Measurements from ENCODE around the gene LDLRAD3.
"Not testable (repeated sequence)": the region's sequence is repeated elsewhere in the genome, so short reads cannot be mapped to it uniquely, and the experiment has no call there.

The LDLRAD3 gene

DNA sequence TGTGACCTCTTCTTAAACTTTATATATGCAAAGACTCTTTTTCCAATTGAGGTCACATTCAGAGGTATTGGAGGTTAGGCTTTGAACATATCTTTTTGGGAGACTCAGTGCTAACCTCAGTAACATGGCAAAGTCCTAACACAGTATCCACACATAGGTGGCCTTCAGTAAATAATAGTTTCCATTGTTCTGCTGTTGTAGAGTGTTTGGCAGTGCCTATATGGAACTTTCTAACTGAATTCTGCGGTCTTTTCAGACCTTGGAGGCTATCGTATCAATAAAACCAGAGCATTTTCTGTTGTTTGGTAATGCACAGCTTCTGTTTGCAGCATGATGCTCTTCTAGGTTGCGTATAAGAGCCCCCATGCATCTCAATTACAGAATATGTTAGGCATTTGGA, 47.0 kb downstream of the LDLRAD3 start:
- no peak for DNase-seq (ENCODE audit: low read depth in 2 of 2, low spot score in 1 of 2)

DNA sequence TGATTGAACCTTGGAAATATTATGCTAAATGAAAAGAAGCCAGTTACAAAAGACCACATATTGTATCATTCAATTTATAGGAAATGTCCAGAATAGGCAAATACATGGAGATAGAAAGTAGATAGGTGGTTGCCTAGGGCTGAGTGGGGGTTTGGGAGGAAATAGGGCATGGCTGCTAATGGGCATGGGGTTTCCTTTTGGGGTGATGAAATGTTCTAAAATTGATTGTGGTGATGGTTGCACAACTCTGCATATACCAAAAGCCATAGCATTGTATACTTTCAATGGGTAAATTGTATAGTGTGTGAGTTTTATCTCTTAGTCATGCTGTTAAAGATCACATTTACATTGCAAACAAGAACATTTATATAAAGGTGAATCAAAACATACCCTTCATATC, 48.7 kb downstream of the LDLRAD3 start:
- DNase-seq (ENCODE audit: low read depth in 2 of 2, low spot score in 1 of 2) = no peak

DNA sequence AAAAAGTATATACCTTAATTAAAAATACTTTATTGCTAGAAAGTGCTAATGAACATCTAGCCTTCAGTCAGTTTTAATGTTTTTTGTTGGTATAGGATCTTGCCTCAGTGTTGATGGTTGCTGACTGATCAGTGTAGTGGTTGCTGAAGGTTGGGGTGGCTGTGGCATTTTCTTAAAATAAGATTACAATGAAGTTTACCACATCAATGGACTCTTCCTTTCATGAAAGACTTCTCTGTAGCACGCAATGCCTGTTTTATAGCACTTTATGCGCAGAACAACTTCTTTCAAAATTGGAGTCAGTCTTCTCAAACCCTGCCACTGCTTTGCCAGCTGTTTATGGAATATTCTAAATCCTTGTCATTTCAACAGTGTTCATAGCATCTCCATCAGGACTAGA, 50.6 kb downstream of the LDLRAD3 start:
- no peak for DNase-seq (ENCODE audit: low read depth in 2 of 2, low spot score in 1 of 2)

DNA sequence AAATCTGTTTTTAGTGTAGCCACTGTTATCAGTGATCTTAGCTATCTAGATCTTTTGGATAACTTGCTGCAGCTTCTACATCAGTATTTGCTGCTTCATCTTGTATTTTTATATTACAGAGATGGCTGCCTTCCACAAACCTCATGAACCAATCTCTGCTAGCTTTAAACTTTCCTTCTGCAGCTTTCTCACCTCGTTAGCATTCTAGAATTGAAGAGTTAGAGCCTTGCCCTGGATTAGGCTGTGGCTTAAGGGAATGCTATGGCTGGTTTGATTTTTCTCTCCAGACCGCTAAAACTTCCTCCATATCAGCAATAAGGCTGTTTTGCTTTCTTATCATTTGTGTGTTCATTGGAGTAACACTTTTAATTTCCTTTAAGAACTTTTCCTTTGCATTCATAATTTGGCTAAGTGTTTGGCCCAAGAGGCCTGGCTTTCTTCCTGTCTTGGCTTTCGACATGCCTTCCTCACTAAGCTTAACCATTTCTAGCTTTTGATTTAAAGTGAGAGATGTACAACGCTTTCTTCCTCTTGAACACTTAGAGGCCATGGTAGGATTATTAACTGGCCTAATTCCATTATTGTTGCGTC, 51.9 kb downstream of the LDLRAD3 start:
- no peak for DNase-seq (ENCODE audit: low read depth in 2 of 2, low spot score in 1 of 2)

DNA sequence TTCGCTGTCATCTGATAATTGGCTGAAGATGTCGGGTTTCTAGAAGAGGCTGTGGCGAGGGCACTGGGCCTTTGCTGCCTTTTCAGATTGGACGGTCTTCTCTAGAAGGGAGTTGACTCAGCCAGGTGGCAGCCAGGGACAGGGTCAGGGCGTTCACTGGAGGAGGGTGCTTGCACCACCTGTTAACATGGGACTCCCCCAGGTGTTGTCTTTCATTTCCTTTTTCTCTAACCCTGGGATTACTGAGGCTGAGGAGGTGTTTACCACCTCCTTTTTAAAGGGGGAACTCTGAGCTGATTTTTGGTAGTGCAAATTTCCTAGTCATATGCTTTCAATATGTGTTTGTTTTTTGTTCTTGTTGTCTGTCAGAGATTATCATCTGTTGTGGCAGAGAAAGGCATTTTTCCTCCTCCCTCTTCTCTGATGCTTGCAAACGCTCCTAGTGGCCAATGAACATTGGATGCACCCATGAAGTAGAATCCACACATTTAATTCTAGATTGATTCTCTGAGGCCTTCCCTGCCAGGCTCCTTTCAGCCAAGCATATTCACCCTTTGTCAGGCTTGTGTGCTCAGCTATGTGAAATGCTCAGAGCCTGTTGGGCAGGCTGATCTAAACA, 54.1 kb downstream of the LDLRAD3 start:
- DNase-seq (ENCODE audit: low read depth in 2 of 2, low spot score in 1 of 2) = no peak

DNA sequence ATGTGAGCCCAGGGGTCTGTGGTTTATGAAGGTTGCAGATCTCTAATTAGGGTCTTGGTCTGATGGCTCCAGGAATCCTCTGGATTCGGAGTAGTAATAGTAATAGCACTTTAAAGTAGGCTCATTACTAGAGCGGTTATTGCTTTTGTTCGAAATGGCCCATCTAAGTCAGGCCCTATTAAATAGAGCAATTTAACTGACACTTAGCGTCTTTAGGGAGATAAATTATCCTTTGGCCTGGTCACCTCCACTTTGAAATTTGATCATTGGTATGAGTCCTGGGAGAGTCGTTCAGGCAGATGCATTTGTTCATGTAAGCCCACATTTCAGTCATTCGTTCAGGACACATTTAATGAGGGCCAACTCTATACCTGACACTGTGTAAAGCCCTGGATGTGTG, 54.8 kb downstream of the LDLRAD3 start:
- no peak for DNase-seq (ENCODE audit: low read depth in 2 of 2, low spot score in 1 of 2)

DNA sequence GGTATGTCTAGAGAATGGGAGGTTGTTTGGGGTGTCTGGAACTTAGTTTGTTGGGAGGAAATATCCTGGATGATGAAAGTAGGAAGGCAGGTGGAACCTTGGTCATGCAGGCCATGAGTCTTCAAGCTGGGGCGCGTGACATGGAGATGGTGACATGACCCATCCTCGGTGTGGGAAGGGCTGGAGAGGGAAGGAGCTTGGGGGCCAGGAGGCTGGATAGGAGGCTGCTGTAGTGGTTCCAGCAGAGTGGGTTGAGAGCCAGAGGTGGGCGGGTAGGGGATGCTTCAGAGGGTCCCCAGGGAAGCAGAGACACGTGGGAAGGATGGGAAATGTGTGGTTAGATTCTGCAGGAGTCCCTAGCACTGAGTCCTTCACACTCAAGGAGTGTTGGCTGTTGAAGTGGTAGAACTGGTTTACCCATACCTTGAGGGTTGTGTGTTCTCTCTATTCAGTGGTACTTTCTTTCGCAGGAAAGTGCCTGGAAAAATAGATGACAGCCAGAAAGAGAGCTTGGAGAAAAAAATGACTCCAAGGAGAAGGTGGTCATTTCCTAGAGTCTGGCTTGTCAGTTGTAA, 56.8 kb downstream of the LDLRAD3 start:
- no peak for DNase-seq (ENCODE audit: low read depth in 2 of 2, low spot score in 1 of 2)

DNA sequence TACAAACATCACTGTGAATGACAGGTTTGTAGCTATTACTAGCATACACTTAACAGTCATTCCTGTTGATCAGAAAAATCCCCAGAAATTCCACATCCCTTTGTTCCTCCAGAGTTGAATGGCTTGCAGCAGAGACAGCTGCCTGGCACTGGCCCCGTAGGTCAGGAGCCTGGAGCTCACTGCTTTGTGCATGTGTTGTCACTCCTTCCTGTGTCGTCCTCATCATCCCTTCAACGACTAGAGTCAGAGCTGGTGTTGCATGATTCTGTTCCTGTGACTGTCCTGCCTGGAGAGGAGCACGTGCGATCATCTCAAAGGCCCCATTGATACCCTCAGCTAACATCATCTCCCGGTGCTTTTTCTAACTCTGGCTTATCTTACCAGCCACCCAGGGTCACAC, 58.3 kb downstream of the LDLRAD3 start:
- DNase-seq (ENCODE audit: low read depth in 2 of 2, low spot score in 1 of 2) = no peak

DNA sequence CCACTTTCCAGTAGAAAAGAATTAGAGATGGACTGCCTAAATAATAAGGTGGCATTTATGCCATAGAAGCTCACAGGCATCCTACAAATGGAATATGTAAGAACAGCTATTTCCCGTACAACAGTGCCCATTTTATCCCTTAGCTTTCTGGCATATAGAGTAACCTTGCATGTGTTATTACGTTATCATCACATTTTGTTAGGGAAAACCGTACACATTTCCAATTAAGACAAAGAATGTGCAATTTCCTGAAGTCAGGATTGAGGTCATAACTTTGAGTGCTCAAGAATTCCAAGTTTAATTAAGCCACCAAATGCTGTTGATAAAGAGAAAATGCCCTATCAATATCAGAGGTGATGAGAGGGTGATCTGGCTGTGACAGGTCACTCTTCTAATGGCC, 58.9 kb downstream of the LDLRAD3 start:
- no peak for DNase-seq (ENCODE audit: low read depth in 2 of 2, low spot score in 1 of 2)

DNA sequence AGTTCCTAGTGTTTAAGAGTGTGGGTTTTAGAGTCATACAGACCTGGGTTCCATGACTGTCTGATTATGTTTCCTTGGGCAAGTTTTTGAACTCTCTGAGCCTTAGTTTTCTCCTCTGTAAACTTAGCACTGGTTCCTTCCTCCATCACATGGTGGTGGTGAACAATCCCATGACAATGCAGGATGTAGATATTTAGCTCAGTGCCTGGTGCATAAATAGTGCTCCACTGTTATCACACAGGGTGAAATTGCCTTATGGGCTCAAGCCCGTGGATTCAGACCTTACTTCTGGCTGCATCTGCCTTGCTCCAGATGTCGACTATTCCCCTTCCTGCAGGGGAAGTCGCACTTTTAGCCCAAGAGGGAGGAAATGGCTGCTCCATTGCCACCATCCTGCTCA, 62.7 kb downstream of the LDLRAD3 start:
- no peak for DNase-seq (ENCODE audit: low read depth in 2 of 2, low spot score in 1 of 2)

DNA sequence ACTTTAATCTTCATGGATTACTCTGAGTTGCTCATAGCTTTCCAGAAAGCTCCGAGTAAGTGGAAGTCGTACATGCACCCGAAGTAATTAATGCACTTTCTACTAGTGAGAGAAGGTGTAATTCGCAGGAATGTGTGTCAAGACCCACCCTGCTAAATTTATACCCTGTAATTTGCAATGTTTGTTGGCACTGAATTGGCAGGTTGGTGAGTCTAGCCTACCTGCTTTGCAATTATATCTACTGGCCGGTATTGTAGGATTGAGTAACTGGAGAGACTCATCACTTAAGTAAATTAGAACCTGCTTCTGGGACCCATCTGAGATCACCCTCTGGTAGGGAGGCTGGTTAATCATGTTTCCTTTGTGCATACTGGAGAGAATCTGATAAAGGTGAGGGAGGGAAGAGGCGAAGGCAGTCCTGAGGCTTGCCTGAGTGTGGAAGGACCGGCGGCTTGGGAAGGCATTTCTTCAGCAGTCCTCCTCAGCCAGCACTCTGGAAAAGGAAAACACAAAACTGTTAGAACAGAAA, 63.3 kb downstream of the LDLRAD3 start:
- no peak for DNase-seq (ENCODE audit: low read depth in 2 of 2, low spot score in 1 of 2)

DNA sequence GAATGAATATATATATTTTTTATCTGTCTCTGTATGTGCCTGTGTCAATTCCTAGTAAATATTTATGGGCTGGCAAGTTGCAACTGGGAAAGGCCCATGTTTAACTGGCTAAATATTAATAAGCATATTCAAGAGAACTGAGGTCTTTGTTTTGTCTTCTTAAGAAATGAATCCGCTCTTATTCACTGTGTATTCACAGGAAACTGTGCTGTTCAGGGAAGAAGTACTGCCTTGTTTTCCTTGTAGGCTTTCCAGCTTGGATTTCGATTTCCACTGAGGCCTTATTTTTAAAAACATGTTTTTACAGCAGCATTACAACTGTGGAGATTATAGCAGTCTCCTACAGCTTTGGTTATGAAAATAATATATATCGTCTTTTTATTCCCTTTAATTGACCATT, 64.7 kb downstream of the LDLRAD3 start:
- DNase-seq (ENCODE audit: low read depth in 2 of 2, low spot score in 1 of 2) = no peak

DNA sequence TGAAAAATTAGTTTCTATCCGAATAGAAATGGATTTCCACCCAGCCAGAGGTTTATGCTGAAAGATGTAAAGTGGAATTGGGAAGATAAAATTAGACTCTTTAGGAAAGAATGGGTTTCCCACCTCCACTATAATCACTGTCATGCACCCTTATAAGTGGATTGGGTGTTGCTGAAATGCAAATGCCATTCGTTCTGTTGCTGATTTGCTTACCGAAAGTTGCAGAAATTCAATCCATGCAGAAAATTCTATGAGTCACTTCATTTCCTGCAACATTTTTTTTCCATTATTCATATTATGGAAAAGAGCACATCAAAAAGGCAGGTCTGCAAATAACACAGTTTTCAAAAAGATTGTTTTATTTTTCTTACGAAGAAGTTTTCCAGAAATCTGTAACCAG, 65.6 kb downstream of the LDLRAD3 start:
- no peak for DNase-seq (ENCODE audit: low read depth in 2 of 2, low spot score in 1 of 2)

DNA sequence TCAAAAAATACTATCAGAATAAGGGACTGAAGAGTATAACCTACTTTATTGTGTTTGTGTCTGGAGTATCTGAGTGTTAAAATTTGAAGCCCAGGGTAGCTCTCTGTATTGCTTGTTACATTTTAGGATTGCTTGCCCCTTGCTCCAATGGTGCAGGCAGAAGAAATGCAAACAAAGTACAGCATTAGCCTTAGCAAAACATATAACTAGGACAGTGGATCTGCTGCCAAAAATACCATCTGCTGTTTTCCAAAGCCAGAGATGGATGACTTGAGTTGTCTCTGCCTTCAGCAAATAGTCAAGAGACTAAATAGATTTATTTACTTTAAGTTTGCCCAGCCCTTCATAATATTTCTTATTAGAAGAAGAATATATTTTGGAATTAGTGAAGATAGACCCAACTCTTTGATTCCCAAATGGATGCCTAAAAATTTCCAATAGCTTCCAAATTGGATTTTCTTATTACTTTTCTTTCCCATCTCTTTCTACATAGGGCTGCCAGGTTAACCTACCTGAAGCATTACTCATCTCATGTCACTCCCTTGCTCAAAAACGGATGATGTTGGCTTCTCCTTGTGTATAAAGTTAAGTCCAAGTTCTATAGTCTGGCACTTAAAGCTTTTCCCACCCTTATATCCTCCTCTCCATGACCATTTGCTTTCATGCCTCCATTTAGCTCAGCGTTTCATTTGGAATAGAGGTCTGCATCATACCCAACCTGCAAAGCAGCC, 66.3 kb downstream of the LDLRAD3 start:
- no peak for DNase-seq (ENCODE audit: low read depth in 2 of 2, low spot score in 1 of 2)

DNA sequence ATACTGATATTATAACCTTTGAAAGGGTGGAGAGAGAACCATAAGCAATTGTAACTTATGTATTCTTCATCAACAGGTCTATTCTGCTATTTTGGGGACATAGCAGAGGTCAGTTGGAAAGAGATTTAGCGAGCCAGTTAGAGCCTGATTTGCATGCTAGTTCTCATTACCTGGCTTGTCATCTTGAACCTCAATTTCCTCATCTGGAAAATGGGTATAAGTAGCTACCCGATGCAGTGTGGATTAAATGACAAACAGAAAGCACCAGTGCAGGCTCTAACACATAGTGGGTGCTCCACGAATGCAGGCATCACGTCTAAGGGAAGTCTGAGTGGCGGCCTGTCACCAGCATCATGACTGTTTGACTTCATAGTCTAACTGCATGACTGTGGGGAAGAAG, 67.7 kb downstream of the LDLRAD3 start:
- no peak for DNase-seq (ENCODE audit: low read depth in 2 of 2, low spot score in 1 of 2)

DNA sequence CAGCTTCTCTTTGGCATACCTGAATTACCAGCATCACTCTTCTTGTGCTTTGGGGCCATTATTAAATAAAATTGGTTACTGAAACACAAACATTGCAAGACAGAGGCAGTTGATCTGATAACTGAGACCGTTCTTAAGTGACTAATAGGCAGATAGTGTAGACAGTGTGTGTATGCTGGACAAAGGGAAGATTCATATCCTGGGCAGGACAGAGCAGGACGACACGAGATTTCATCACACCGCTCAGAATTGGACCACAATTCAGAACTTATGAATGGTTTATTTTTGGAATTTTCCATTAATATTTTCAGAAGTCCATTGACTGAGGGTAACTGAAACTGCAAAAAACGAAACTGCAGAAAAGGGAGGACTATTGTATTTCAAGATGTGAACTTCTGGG, 68.6 kb downstream of the LDLRAD3 start:
- no peak for DNase-seq (ENCODE audit: low read depth in 2 of 2, low spot score in 1 of 2)

DNA sequence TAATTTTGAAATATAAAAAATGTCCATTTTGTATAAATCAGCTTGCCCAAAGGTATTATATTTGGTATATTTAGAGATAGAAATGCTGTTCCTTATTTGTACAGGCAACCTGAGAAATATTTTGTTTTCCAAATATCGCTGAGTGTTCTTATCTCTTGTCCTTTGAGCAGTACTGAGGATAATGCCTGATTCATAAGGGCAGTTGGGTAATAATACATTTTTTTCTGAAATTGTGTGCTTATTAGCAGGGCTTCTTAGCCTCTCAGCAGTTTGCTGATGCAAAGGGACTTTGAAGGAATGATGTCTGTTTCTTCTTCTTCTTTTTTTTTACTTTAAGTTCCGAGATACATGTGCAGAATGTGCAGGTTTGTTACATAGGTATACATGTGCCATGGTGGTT, 69.1 kb downstream of the LDLRAD3 start:
- DNase-seq (ENCODE audit: low read depth in 2 of 2, low spot score in 1 of 2) = no peak

DNA sequence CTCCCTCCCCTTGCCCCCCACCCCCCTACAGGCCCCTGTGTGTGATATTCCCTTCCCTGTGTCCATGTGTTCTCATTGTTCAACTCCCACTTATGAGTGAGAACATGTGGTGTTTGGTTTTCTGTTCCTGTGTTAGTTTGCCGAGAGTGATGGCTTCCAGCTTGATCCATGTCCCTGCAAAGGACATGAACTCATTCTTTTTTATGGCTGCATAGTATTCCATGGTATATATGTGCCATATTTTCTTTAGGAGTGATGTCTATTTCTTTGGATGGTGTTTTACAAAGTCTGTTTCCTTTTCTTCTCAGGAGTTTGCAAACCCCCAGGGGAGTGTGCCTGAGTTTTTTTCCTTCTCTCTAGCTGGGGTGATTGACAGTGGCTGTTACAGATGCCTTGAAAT, 69.6 kb downstream of the LDLRAD3 start:
- DNase-seq (ENCODE audit: low read depth in 2 of 2, low spot score in 1 of 2) = not testable (repeated sequence)

DNA sequence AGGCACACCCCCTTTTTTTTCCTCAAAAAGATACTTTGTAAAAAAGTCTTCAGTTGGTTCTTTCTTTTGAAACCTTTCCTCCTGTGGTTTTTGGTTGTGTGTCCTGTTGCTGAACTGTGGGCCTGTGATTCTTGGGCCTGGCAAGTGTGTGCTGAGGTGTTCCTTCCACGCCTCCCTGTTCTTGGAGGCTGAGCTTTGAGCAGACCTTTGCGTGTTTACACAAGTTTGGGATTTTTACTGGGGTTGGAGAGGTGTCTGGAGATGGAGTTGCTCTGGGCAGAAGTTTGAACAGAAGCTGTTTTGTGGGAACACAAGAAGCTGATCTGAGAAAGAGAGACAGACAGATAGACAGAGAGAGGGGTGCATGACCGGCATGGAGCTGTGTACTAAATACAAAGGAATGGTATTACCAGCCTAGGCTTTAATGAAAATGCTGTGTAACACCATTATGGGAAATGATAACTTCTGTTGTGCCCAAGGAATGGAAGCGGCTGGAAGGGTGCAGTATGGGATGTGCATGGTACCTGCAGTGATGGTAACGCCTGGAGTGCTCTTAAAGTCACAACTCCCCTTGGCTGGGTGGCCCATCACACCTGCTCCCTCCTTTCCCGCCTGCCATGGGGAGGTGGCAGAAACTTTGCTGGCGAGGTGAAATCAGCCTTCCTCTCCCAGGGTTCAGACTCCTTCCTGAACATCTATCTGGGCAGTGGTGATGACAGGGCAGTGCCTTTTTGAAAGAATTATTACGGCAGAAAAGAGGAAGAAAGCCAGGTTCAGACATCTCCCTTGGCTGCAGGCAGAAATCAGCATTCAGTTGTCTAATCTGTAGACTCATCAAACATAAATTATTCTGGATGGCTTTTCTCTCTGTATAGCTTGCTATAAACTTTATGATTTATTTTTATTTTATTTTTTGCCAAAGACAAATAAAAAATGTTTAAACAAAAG, 70.4 kb downstream of the LDLRAD3 start:
- no peak for DNase-seq (ENCODE audit: low read depth in 2 of 2, low spot score in 1 of 2)

DNA sequence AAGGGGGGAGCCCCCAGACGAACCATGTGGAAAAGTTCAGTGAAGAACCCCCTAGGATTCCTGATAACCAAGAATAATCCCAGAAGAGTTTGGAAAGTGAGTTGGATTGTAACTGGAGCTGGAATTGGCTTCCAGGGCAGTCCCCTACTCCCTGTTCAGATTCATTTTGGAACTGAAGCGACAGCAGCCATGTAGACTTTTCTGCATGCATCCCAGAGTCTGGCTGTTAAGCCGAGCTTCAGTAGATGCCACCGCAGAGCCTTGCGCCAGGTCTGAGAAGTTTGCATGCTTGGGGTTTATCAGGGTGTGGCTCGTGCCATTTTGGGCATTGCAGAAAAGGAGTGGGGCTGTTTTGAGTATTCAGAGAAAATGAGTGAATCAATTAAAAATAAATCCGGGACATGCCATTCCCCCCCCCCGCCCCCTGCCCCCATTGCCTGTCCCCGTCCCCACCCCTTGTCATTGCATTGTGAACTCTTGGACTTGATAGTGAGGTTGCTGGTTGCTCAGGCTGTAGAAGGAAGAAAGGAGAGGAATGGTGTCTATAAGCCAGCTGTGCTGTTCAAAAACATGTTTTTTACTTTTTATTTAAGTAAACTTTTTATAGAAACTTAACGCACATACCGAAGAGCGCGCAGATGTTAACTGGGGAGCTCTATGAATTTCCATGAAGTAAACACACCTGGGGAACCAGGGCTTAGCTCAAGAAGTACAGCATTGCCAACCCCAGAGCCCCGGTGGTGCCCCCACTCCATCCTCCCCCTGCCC, 71.2 kb downstream of the LDLRAD3 start:
- DNase-seq (ENCODE audit: low read depth in 2 of 2, low spot score in 1 of 2) = no peak
